HepG2 (cell line): ENCODE measurements around the gene FOLR3.

Source experiments
- ETV6 ChIP-seq: sonication (generic); formaldehyde crosslinking; conservative IDR thresholded peaks from 2 replicates; pipeline ENCODE4 v1.4.0; 2020; ENCODE audit warnings: missing genetic modification reagents
- POLR2A ChIP-seq, 2 experiments: IDR thresholded peaks; 2 replicates each; pipeline ENCODE4 v1.6.1; 2011; ENCODE audit warnings: low read depth in 2 of 2, low read length in 2 of 2, mild to moderate bottlenecking in 1 of 2, moderate library complexity in 1 of 2; ENCODE audit not compliant: insufficient read depth in 1 of 2

DNA sequence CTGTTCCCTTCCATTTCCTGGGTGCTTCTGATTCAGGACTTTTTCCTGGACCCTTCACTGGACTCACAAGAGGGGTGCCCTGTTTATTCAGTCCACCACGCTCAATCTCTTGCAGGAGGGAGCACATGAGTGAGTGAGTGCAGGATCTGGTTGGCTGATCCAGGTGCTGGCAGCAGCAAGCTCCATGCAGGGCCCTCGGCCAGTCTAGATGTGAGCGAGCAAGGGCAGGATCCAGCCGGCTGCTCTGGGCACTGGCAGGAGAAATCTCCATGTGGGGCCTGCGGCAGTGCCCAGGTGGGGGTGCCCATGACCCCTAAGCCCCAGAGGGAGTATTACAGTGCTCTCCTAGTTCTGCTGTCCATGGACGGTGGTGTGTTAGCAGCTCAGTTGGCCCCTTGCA is 11.5 kb upstream of the FOLR3 start:
- TF ChIP-seq POLR2A (IDR thresholded peaks at IDR 0.05; ENCODE audit: insufficient read depth in 1 of 2, low read depth in 2 of 2, low read length in 2 of 2), result no peak
- no peak for TF ChIP-seq ETV6 (CRISPR knock-in tag)
